ENCODE measurements around the gene AFF3. TPM values are rescaled to one million over a fixed set of nuclear protein-coding genes. Genes with fewer than 3 reads are reported as not detected.
A peak's percentile ranks its signal among the peaks of the same experiment; 100 is the strongest.

AFF3 gene
- total RNA-seq, 6 experiments from 2014 or later = 0.80 to 8.2 (median 6.8) TPM

GRCh38 chr2:99890568-99891427, 251.6 kb downstream of the AFF3 start:
- Mint-ChIP-seq H3K36me3 (ENCODE audit: low read depth) (no peaks in the 10 kb centered on the region; the same call in 1 of the 2 replicates), H3K27me3 (ENCODE audit: insufficient read depth) (peaks cover 3% of the 10 kb centered on the region; the same call in 1 of the 2 replicates), H3K4me1 (ENCODE audit: low read depth) (no peaks in the 10 kb centered on the region), H3K9me3 (no peaks in the 10 kb centered on the region), H3K27ac (no peak overlapping the region), H3K4me3 (no peak overlapping the region)
- TF ChIP-seq CTCF (IDR thresholded peaks at IDR 0.05) = no peak
- no peak for DNase-seq

GRCh38 chr2:99888617-99889016, 253.8 kb downstream of the AFF3 start:
- Mint-ChIP-seq H3K9me3 (no peaks in the 10 kb centered on the region), H3K4me3 (no peak overlapping the region), H3K4me1 (ENCODE audit: low read depth) (peaks cover 3% of the 10 kb centered on the region), H3K27ac (no peak overlapping the region), H3K27me3 (ENCODE audit: insufficient read depth) (peaks cover 3% of the 10 kb centered on the region; the same call in 1 of the 2 replicates), H3K36me3 (ENCODE audit: low read depth) (no peaks in the 10 kb centered on the region)
- no peak for TF ChIP-seq CTCF (IDR thresholded peaks at IDR 0.05)
- DNase-seq = no peak

- no peak for DNase-seq
- Mint-ChIP-seq H3K36me3 (ENCODE audit: low read depth) (no peaks in the 10 kb centered on the region), H3K27me3 (ENCODE audit: insufficient read depth) (peaks cover 3% of the 10 kb centered on the region; the same call in 1 of the 2 replicates), H3K9me3 (no peaks in the 10 kb centered on the region), H3K27ac (no peak overlapping the region), H3K4me3 (no peak overlapping the region), H3K4me1 (ENCODE audit: low read depth) (peaks cover 25% of the 10 kb centered on the region)
- no peak for TF ChIP-seq CTCF (IDR thresholded peaks at IDR 0.05)
Observed at GRCh38 chr2:99886418-99886817, 256.0 kb downstream of the AFF3 start.

- no peak for TF ChIP-seq CTCF (IDR thresholded peaks at IDR 0.05)
- Mint-ChIP-seq H3K4me3 (no peak overlapping the region), H3K4me1 (ENCODE audit: low read depth) (peaks cover 56% of the 10 kb centered on the region)
Observed at GRCh38 chr2:99883358-99883757, 259.0 kb downstream of the AFF3 start.

DNA sequence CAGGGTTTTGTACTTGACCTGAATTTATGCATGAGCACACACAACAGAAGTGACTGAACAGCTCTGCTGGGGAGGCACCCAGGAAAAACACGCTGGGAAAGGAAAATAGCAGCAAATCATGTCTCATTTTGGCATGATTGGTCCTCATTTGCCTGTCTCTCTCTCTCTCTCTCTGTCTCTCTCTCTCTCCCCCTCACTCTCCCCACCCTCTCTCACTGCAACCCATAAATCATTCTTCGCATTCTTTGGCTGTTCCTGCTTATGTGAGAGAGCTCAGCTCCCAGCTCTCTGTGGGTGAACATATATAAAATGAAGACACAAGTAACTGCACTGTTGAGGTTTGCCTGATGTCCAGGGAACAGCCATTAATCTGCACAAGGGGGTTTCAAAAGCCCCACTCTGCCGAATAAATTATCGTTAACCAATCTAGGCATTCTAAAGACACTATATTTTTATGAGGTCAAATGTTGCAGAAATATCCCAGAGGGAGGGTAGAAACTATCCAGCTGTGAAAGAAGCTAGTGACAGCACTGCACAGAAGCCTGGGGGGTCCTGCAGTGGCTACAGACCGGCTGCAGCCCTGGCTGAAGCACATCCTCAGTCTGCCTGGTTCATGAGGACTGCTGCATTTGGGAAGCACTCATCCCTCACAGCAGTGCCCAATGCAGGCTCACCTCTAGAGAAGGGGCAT, 260.3 kb downstream of the AFF3 start:
- peak; percentile 70 for DNase-seq
- Mint-ChIP-seq H3K4me1 (ENCODE audit: low read depth) (peaks cover 69% of the 10 kb centered on the region), H3K4me3 (peak overlapping the region; percentile 24; the same call in 1 of the 2 replicates), H3K27ac (peak overlapping the region; percentile 67), H3K36me3 (ENCODE audit: low read depth) (no peaks in the 10 kb centered on the region), H3K27me3 (ENCODE audit: insufficient read depth) (no peaks in the 10 kb centered on the region; the same call in 1 of the 2 replicates), H3K9me3 (no peaks in the 10 kb centered on the region)
- TF ChIP-seq CTCF (IDR thresholded peaks at IDR 0.05) = no peak

More at GRCh38 chr2:99883358-99883757, 259.0 kb downstream of the AFF3 start:
- no peak for DNase-seq
- no peak overlapping the region for H3K27ac Mint-ChIP-seq
- H3K9me3 Mint-ChIP-seq = no peaks in the 10 kb centered on the region
- no peaks in the 10 kb centered on the region for H3K36me3 Mint-ChIP-seq (ENCODE audit: low read depth)
- H3K27me3 Mint-ChIP-seq (ENCODE audit: insufficient read depth) = no peaks in the 10 kb centered on the region; the same call in 1 of the 2 replicates

Measured in HFFc6 (cell line).